Peyer's patch (tissue), 4 donors: ENCODE data around the gene ERI2.

Experiments used
- CTCF ChIP-seq, 6 experiments: fragments of 450-650 bp in 4 of 6; fragments of 200-600 bp in 2 of 6; sonication (generic) in 1 of 6; IDR thresholded peaks; one replicate each; pipeline ENCODE4 v1.5.1; 2017 to 2019; ENCODE audit warnings: antibody characterized with exemption in 6 of 6, mild to moderate bottlenecking in 3 of 6, moderate library complexity in 1 of 6
- POLR2A ChIP-seq, 2 donors: fragments of 450-650 bp; IDR thresholded peaks; one replicate each; pipeline ENCODE4 v1.5.1; 2017; ENCODE audit warnings: antibody characterized with exemption in 2 of 2, mild to moderate bottlenecking in 2 of 2, moderate library complexity in 2 of 2

GRCh38 chr16:20807862-20808261 is 1.6 kb upstream of the ERI2 start:
- TF ChIP-seq CTCF (IDR thresholded peaks at IDR 0.05) (no peak), POLR2A (IDR thresholded peaks at IDR 0.05) (no peak)
